OCI-LY1 (cell line): Measurements from ENCODE around the gene TMEM175.
"Not testable (repeated sequence)": the region's sequence is repeated elsewhere in the genome, so short reads cannot be mapped to it uniquely, and the experiment has no call there.

Experiments used
- H2AFZ ChIP-seq: fragments of 200-600 bp; sonication (generic), shearing (Covaris generic); 2 replicates; pipeline ENCODE4 v1.6.0; 2014; ENCODE audit warnings: antibody characterized with exemption, mild to moderate bottlenecking, low read length
- H3F3A ChIP-seq: fragments of 200-600 bp; sonication (generic), shearing (Covaris generic); 2 replicates; pipeline ENCODE4 v1.6.0; 2014; ENCODE audit warnings: mild to moderate bottlenecking, antibody characterized with exemption, low read length, moderate library complexity; ENCODE audit not compliant: insufficient read depth
- H3K27ac ChIP-seq: fragments of 200-600 bp; sonication (generic); 2 replicates; pipeline ENCODE4 v1.5.1; 2014; ENCODE audit warnings: low read length, mixed run types, mild to moderate bottlenecking, low read depth; ENCODE audit not compliant: poor library complexity, severe bottlenecking
- H3K27me3 ChIP-seq: fragments of 200-600 bp; sonication (generic); 2 replicates; pipeline ENCODE4 v1.6.0; 2014; ENCODE audit warnings: antibody characterized with exemption, mild to moderate bottlenecking, low read length, moderate library complexity; ENCODE audit not compliant: insufficient read depth
- H3K36me3 ChIP-seq: fragments of 200-600 bp; sonication (generic); 2 replicates; pipeline ENCODE4 v1.6.1; 2014; ENCODE audit warnings: mild to moderate bottlenecking, antibody characterized with exemption, low read length, moderate library complexity, mixed read lengths; ENCODE audit not compliant: insufficient read depth
- H3K4me1 ChIP-seq: fragments of 200-600 bp; sonication (generic); 2 replicates; pipeline ENCODE4 v1.5.1; 2014; ENCODE audit warnings: mild to moderate bottlenecking, low read length, moderate library complexity; ENCODE audit not compliant: insufficient read depth, severe bottlenecking
- H3K4me2 ChIP-seq: fragments of 200-600 bp; sonication (generic), shearing (Covaris generic); 2 replicates; pipeline ENCODE4 v1.6.1; 2014; ENCODE audit warnings: low read length
- H3K4me3 ChIP-seq: fragments of 200-600 bp; sonication (generic); 2 replicates; pipeline ENCODE4 v1.5.1; 2014; ENCODE audit warnings: low read length, low read depth, mild to moderate bottlenecking, mixed read lengths; ENCODE audit not compliant: poor library complexity, severe bottlenecking
- H3K79me2 ChIP-seq: fragments of 200-600 bp; shearing (Covaris generic); 2 replicates; pipeline ENCODE4 v1.6.1; 2016; ENCODE audit warnings: mixed run types, low read length, mixed read lengths; ENCODE audit not compliant: insufficient read depth
- H3K9ac ChIP-seq: fragments of 200-600 bp; sonication (generic), shearing (Covaris generic); 2 replicates; pipeline ENCODE4 v1.6.1; 2014; ENCODE audit warnings: mild to moderate bottlenecking, low read length, mixed read lengths
- H3K9me2 ChIP-seq: fragments of 200-600 bp; sonication (generic), shearing (Covaris generic); 2 replicates; pipeline ENCODE4 v1.6.1; 2014; ENCODE audit warnings: low read depth, mild to moderate bottlenecking, low read length, mixed read lengths
- H3K9me3 ChIP-seq: fragments of 200-600 bp; shearing (Covaris generic); 2 replicates; pipeline ENCODE4 v1.6.1; 2014; ENCODE audit warnings: low read length, mixed read lengths
- H4K20me1 ChIP-seq: fragments of 200-600 bp; sonication (generic), shearing (Covaris generic); 2 replicates; pipeline ENCODE4 v1.6.0; 2016; ENCODE audit warnings: mild to moderate bottlenecking, low read length; ENCODE audit not compliant: insufficient read depth
- EZH2 ChIP-seq: fragments of 200-600 bp; sonication (generic), shearing (Covaris generic); IDR thresholded peaks from 2 replicates; pipeline ENCODE4 v1.8.0; 2017; ENCODE audit warnings: borderline replicate concordance, mixed run types, mild to moderate bottlenecking, antibody characterized with exemption, low read length, moderate library complexity, mixed read lengths
- TF ChIP-seq, protein P1 (sequence below): fragments of 200-600 bp; sonication (generic), shearing (Covaris generic); IDR thresholded peaks from 2 replicates; pipeline ENCODE4 v1.5.1; 2017; ENCODE audit warnings: mild to moderate bottlenecking, antibody characterized with exemption, low read length, moderate library complexity, mixed read lengths

The TMEM175 gene

DNA sequence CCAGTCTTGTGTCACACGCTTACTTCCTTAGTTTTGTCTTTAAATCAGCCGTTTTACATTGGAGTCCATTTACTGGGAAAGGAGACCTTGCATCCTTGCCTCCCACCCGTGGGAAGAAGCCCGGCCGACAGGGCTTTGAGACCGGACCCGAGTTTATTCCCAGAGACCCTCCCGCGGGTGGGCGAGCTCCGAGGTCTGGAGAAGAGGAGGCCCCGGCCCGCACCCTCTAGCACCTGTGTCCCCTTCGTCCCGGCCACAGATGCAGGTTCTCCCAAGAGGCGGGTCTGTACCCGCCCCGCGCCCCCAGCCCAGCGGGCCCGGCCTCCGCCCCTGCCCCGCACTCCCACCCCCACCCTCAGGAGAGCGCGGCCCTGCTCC, 64.7 kb downstream of the TMEM175 start:
- Histone ChIP-seq H3K27ac (no peak overlapping the region), H3K9me2 (no peaks in the 10 kb centered on the region), H3K9me3 (no peaks in the 10 kb centered on the region), H3K4me3 (no peak overlapping the region), H2AFZ (no peak overlapping the region), H3K9ac (no peak overlapping the region), H3K4me1 (peaks cover 20% of the 10 kb centered on the region), H3F3A (no peaks in the 10 kb centered on the region), H4K20me1 (no peaks in the 10 kb centered on the region), H3K27me3 (no peaks in the 10 kb centered on the region), H3K79me2 (no peaks in the 10 kb centered on the region), H3K4me2 (no peak overlapping the region), H3K36me3 (no peaks in the 10 kb centered on the region)
- TF ChIP-seq EZH2 = no peak
- TF ChIP-seq, protein P1, sequence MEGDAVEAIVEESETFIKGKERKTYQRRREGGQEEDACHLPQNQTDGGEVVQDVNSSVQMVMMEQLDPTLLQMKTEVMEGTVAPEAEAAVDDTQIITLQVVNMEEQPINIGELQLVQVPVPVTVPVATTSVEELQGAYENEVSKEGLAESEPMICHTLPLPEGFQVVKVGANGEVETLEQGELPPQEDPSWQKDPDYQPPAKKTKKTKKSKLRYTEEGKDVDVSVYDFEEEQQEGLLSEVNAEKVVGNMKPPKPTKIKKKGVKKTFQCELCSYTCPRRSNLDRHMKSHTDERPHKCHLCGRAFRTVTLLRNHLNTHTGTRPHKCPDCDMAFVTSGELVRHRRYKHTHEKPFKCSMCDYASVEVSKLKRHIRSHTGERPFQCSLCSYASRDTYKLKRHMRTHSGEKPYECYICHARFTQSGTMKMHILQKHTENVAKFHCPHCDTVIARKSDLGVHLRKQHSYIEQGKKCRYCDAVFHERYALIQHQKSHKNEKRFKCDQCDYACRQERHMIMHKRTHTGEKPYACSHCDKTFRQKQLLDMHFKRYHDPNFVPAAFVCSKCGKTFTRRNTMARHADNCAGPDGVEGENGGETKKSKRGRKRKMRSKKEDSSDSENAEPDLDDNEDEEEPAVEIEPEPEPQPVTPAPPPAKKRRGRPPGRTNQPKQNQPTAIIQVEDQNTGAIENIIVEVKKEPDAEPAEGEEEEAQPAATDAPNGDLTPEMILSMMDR = no peak

DNA sequence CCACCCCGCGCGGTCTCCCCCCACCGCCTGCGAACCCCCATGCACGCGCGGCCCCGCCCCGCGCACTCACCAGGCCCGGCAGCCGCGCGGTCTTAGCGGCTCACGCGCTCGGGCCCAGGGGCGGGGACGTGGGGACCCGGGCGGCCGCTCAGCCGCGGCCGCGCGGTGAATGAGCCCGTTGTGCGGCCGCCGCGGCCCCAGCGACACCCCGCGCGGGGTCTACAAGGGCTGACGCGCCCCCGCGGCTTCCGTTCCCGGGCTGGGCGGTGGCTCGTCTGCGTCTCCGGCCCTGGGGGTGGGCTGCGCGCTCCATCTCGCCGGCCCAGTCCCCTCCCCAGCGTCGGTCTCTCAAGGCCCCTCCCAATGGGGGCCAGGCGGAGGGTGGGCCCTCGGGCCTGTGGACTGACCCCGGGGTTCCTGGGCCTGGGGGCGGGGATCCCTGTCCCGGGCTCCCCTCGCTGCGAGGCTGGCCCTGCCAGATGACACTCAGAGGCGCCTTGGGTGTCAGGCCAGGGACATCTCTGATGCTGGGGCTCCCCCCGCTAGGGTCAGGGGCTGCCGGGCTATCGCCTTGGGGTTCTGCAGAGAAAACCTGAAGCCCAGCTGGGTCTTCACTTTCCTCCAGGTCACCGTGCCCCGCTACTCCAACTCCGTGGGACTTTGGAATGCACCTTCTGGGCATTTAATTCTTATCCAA, 65.3 kb downstream of the TMEM175 start:
- H3K4me2 ChIP-seq = no peak overlapping the region
- H3F3A ChIP-seq = no peaks in the 10 kb centered on the region
- no peaks in the 10 kb centered on the region for H3K36me3 ChIP-seq
- no peaks in the 10 kb centered on the region for H3K27me3 ChIP-seq
- no peak overlapping the region for H3K27ac ChIP-seq
- no peaks in the 10 kb centered on the region for H4K20me1 ChIP-seq
- no peak overlapping the region for H3K9ac ChIP-seq
- no peak overlapping the region for H3K4me3 ChIP-seq
- no peak for TF ChIP-seq EZH2
- TF ChIP-seq, protein P1 = no peak
- H3K9me2 ChIP-seq = no peaks in the 10 kb centered on the region
- no peaks in the 10 kb centered on the region for H3K9me3 ChIP-seq
- H3K79me2 ChIP-seq = no peaks in the 10 kb centered on the region
- peaks cover 14% of the 10 kb centered on the region for H3K4me1 ChIP-seq
- H2AFZ ChIP-seq = no peak overlapping the region

DNA sequence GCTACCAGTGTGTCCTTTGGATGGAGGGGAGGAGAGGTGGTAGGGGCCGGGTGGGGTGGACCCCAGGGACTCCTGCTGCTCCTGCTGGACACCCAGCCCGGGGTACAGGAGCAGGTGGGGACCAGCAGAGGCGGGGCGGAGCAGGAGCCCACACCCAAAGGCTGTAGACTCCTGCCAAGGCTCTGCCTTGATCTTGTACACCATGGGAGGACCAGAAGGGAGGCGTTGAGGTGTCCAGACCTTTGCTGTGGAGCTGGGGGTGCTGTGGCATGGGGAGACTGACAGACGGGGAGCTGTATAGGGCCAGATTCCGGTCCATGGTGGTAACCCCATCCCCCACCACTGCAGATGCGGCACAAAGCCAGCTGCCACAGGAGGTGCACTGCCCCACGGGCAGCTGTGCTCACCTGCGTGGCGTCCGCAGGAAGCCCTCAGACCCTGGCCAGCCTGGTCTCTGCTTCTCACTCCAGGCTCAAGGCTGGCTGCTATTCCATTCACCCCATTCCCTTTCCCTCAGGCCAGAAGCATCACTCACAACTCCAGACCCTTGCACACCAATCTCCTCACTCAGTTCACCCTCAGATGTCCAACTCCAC, 65.9 kb downstream of the TMEM175 start:
- Histone ChIP-seq H3K4me3 (no peak overlapping the region), H3F3A (no peaks in the 10 kb centered on the region), H3K36me3 (no peaks in the 10 kb centered on the region), H2AFZ (no peak overlapping the region), H3K4me1 (peaks cover 8% of the 10 kb centered on the region), H3K4me2 (no peak overlapping the region), H4K20me1 (no peaks in the 10 kb centered on the region), H3K9me2 (no peaks in the 10 kb centered on the region), H3K79me2 (no peaks in the 10 kb centered on the region), H3K9me3 (no peaks in the 10 kb centered on the region), H3K27me3 (no peaks in the 10 kb centered on the region), H3K27ac (no peak overlapping the region), H3K9ac (no peak overlapping the region)
- TF ChIP-seq, protein P1 = no peak
- no peak for TF ChIP-seq EZH2

DNA sequence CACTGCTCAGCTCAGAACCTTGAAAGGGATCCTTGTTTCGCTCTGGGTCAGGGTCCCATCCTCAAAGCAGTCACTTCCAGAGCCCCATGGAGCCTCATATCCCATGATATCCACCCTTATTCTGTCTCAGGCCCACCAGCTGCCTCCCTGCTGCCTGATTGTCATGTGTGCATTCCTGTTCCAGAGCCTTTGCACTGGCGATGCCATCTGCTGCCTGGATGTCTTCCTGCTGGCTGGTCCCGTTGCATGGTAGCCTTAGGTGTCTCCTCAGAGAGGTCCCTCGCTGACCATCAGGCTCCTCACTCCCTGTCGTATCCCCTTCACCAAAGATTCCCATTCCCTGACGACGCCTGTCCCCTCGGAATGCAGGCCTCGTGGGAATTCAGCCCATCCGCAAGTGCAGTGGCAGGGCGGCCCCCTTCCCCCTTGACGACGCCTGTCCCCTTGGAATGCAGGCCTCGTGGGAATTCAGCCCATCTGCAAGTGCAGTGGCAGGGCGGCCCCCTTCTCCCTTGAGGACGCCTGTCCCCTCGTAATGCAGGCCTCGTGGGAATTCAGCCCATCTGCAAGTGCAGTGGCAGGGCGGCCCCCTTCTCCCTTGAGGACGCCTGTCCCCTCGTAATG, 67.1 kb downstream of the TMEM175 start:
- not testable (repeated sequence) for H3K9me2 ChIP-seq, H3K9me3 ChIP-seq, H4K20me1 ChIP-seq, H3K4me1 ChIP-seq, H3K9ac ChIP-seq, H3K36me3 ChIP-seq, H3K27me3 ChIP-seq, H3F3A ChIP-seq, H3K4me2 ChIP-seq, H3K79me2 ChIP-seq, H2AFZ ChIP-seq, H3K27ac ChIP-seq, H3K4me3 ChIP-seq
